HEK293T (cell line): ENCODE results near the gene RRN3.
"Not testable (repeated sequence)": the region's sequence is repeated elsewhere in the genome, so short reads cannot be mapped to it uniquely, and the experiment has no call there.

Source experiments
- CTCF ChIA-PET: fragments of 350-600 bp; formaldehyde crosslinking; extraction: SDS; loops from one replicate; lab custom pipeline; 2021; ENCODE audit warnings: antibody characterized with exemption, inconsistent platforms; lab: Yijun Ruan, JAX
- POLR2A ChIA-PET: fragments of 350-600 bp; formaldehyde crosslinking; extraction: SDS; loops from one replicate; lab custom pipeline; 2020; ENCODE audit warnings: antibody characterized with exemption, inconsistent platforms; lab: Yijun Ruan, JAX
- DNase-seq: peaks from one replicate; pipeline ENCODE4 v3.0.0; 2012; ENCODE audit warnings: mixed read lengths; ENCODE audit errors: extremely low spot score
- ARNT ChIP-seq: fragments of 450-650 bp; IDR thresholded peaks from 2 replicates; pipeline ENCODE4 v1.6.1; 2017; ENCODE audit warnings: mild to moderate bottlenecking
- BHLHE40 ChIP-seq: fragments of 450-650 bp; IDR thresholded peaks from 2 replicates; pipeline ENCODE4 v1.6.1; 2016; ENCODE audit warnings: mild to moderate bottlenecking, moderate library complexity, borderline replicate concordance
- CTBP1 ChIP-seq: fragments of 450-650 bp; IDR thresholded peaks from 2 replicates; pipeline ENCODE4 v1.6.1; 2016; ENCODE audit warnings: borderline replicate concordance
- ELF4 ChIP-seq: fragments of 450-650 bp; IDR thresholded peaks from 2 replicates; pipeline ENCODE4 v1.6.1; 2017; ENCODE audit warnings: antibody characterized with exemption
- FOXA1 ChIP-seq: fragments of 450-650 bp; IDR thresholded peaks from 2 replicates; pipeline ENCODE4 v1.6.1; 2016; ENCODE audit warnings: mild to moderate bottlenecking
- FOXK2 ChIP-seq: fragments of 450-650 bp; IDR thresholded peaks from 2 replicates; pipeline ENCODE4 v1.6.1; 2016; ENCODE audit warnings: mild to moderate bottlenecking
- FOXM1 ChIP-seq: fragments of 450-650 bp; IDR thresholded peaks from 2 replicates; pipeline ENCODE4 v1.6.1; 2017; ENCODE audit warnings: mild to moderate bottlenecking, borderline replicate concordance
- HDGF ChIP-seq: fragments of 450-650 bp; IDR thresholded peaks from 2 replicates; pipeline ENCODE4 v1.6.1; 2017; ENCODE audit warnings: antibody characterized with exemption, borderline replicate concordance
- L3MBTL2 ChIP-seq: fragments of 450-650 bp; conservative IDR thresholded peaks from 2 replicates; pipeline ENCODE4 v1.6.1; 2016; ENCODE audit warnings: mild to moderate bottlenecking
- LEF1 ChIP-seq: fragments of 450-650 bp; IDR thresholded peaks from 2 replicates; pipeline ENCODE4 v1.6.1; 2017; ENCODE audit warnings: mild to moderate bottlenecking, borderline replicate concordance
- NFRKB ChIP-seq: fragments of 450-650 bp; IDR thresholded peaks from 2 replicates; pipeline ENCODE4 v1.6.1; 2016; ENCODE audit warnings: mild to moderate bottlenecking, moderate library complexity
- SP1 ChIP-seq: fragments of 450-650 bp; IDR thresholded peaks from 2 replicates; pipeline ENCODE4 v1.6.1; 2017
- SUZ12 ChIP-seq: fragments of 450-650 bp; IDR thresholded peaks from 2 replicates; pipeline ENCODE4 v1.6.1; 2016; ENCODE audit warnings: mild to moderate bottlenecking
- TARDBP ChIP-seq: fragments of 450-650 bp; IDR thresholded peaks from 2 replicates; pipeline ENCODE4 v1.6.1; 2016
- ZNF384 ChIP-seq: fragments of 450-650 bp; IDR thresholded peaks from 2 replicates; pipeline ENCODE4 v1.6.1; 2016
- TF ChIP-seq, protein P1 (sequence below): fragments of 450-650 bp; IDR thresholded peaks from 2 replicates; pipeline ENCODE4 v1.6.1; 2016

RRN3 gene

DNA sequence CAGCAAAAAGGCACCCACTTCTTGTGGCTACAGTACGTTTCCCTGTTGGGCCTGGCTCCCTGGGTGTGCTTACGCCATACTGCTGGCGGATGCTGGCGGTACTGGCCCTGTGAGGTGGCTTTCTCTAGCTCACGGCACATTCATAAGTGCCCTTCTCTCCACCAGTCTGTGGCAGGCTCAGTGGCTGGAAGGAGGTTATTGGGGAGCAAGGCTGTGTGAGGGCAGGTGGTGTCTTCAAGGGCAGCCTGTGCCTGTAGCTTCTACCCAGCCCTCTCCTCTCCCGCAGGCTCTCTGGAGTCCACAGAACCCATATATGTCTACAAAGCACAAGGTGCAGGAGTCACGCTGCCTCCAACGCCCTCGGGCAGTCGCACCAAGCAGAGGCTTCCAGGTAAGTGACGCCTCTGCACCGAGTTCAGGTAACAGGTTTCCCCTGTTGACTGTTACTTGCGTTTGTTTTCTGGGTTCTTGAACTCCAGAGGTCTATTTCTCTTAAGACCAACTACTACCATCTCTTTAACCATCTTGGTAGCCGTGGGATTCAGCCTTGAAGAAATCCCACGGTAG is 58.8 kb downstream of the RRN3 start:
- DNase-seq: no peak
- POLR2A ChIA-PET: no interaction called here
- CTCF ChIA-PET: no interaction called here
- no peak for TF ChIP-seq BHLHE40
- TF ChIP-seq, protein P1, sequence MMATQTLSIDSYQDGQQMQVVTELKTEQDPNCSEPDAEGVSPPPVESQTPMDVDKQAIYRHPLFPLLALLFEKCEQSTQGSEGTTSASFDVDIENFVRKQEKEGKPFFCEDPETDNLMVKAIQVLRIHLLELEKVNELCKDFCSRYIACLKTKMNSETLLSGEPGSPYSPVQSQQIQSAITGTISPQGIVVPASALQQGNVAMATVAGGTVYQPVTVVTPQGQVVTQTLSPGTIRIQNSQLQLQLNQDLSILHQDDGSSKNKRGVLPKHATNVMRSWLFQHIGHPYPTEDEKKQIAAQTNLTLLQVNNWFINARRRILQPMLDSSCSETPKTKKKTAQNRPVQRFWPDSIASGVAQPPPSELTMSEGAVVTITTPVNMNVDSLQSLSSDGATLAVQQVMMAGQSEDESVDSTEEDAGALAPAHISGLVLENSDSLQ: no peak
- TF ChIP-seq FOXM1: no peak
- TF ChIP-seq SP1: no peak

DNA sequence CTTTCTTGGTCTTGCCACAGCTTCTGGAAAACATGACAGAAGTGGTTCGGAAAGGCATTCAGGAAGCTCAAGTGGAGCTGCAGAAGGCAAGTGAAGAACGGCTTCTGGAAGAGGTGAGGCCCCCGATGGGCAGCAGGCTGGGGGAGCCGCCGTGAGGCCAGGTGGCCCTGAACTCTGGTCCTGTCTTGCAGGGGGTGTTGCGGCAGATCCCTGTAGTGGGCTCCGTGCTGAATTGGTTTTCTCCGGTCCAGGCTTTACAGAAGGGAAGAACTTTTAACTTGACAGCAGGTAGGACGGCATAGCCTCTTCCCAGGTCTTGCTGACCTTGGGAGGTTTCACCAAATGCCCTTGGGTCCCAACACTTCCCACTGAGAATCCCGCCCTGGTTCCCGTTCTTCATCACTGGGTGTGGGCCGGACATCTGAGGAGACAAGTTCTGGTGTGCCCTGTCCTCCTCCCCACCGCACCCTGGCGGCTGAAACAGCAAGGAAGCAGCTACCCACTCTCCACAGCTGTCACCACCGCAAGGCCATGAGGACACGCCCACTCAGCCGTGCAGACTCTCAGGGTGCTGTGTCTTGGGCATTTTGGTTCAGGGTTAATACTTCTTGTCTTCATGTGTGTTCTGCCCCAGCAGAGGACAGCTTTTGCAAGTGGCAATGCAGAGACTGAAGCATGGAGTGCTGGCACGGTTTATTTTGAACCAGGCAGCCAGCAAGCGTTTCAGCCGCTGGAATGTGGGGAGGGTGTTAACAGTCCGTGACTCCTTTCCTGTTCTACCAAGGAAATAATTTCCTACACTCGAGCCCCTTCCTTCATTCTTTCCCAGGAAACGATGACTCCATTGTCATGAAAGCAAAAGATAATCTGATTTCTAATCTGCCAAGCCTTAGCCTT is 59.6 kb downstream of the RRN3 start:
- DNase-seq: no peak
- TF ChIP-seq CTBP1: no peak
- no peak for TF ChIP-seq ELF4
- no peak for TF ChIP-seq ARNT
- no peak for TF ChIP-seq SUZ12
- no peak for TF ChIP-seq NFRKB
- no peak for TF ChIP-seq TARDBP
- TF ChIP-seq L3MBTL2: no peak
- no peak for TF ChIP-seq FOXK2
- POLR2A ChIA-PET: no interaction called here
- CTCF ChIA-PET: interaction anchor here (0.5 kb wide), 1 partner anchor 10 kb away, joined by 6 read pairs; no protein-coding TSS in a partner anchor

DNA sequence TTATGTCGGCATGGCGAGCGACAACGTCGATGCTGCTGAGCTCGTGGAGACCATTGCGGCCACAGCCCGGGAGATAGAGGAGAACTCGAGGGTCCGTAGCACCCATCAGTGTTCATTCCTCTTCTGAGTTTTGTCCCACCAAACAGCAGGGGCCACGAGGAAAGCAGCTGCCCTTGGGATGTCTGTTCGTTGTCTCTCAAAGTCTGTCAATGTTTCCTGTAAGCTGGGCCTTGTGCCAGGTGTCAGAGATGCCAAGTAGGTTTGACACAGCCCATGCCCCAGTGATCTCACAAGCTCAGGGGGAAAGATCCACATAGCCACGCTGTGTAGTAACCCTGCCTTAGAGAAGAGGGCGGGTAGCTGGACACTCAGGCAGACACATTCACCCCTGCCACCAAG is 60.8 kb downstream of the RRN3 start:
- TF ChIP-seq SUZ12: no peak
- TF ChIP-seq SP1: no peak
- no peak for DNase-seq
- ChIA-PET CTCF (no interaction called here), POLR2A (no interaction called here)

DNA sequence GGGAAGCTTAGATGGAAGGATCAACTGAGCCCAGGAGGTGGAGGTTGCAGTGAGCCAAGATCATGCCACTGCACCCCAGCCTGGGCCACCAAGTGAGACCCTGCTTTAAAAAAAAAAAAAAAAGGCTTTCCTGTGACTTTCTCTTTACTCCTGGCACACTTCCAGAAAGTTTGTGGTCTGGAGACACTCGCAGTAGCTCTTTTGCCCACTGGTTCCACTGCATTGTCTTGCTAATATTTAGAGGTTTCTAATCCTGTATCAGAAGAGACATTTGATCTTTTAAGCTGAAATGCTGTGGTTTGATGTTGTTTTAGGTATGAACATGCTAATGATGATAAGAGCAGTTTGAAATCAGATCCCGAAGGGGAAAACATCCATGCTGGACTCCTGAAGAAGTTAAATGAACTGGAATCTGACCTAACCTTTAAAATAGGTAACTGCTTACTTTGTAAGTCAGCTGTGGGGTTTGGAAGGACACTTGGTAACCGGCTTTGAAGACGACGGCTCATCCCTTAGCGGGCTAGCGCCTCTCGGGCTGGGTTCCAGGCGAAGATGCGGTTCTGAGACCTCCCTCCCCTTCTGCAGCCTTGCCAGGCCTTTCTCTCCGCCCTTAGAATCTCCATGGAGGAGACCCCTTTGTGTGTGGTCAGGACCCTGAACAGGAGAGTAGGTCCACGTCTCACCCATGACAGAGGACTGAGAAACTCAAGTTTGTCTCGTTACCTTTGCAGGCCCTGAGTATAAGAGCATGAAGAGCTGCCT is 61.3 kb downstream of the RRN3 start:
- ChIA-PET POLR2A (no interaction called here), CTCF (interaction anchor here (0.6 kb wide), 1 partner anchor 41 kb away, joined by 4 read pairs; no protein-coding TSS in a partner anchor)
- TF ChIP-seq L3MBTL2 (no peak), FOXK2 (no peak), FOXM1 (no peak), ELF4 (no peak), CTBP1 (no peak), SUZ12 (no peak), LEF1 (no peak), SP1 (no peak), ZNF384 (no peak), TARDBP (no peak), HDGF (no peak)

DNA sequence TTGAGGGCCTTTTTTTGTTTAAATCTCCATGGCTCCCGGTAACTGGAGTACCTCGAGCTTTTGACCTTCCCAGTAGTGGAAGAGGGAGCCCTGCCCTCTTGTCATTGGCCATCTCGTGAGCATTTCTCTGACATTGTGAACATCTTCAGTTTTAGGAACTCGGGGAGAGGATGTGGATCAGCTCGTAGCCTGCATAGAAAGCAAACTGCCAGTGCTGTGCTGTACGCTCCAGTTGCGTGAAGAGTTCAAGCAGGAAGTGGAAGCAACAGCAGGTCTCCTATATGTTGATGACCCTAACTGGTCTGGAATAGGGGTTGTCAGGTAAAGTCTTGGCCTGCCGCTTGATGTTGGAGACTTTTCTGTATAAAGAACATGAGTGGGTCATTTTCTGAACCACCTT is 62.5 kb downstream of the RRN3 start:
- POLR2A ChIA-PET: no interaction called here
- CTCF ChIA-PET: no interaction called here
- DNase-seq: no peak
- TF ChIP-seq LEF1 (no peak), HDGF (no peak), FOXA1 (no peak), NFRKB (no peak), SUZ12 (no peak)
- TF ChIP-seq, protein P1: no peak

More for the DNA sequence above, 61.3 kb downstream of the RRN3 start:
- no peak for DNase-seq

DNA sequence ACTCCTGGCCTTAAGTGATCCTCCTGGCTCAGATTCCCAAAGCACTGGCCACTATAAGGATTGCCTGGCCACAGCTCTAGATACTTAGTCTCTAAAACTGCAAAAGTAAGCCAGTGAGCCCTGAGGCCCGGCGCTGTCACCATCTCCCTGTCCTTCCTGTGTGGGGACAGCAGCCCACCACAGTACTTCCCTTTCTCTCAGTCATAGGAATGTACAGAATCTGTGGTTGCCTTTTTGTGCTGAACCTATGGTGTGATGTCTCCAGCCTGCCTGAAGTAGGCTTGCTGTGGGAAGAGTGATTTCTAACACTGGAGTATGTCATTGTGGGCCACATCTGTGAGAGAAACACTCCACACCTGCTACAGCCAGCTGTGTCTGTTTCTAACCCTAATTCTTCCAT is 62.9 kb downstream of the RRN3 start:
- CTCF ChIA-PET: no interaction called here
- TF ChIP-seq TARDBP (no peak), L3MBTL2 (no peak), ELF4 (no peak), FOXM1 (no peak), CTBP1 (no peak), ZNF384 (no peak), SUZ12 (no peak), FOXK2 (no peak)
- POLR2A ChIA-PET: no interaction called here
- no peak for DNase-seq

DNA sequence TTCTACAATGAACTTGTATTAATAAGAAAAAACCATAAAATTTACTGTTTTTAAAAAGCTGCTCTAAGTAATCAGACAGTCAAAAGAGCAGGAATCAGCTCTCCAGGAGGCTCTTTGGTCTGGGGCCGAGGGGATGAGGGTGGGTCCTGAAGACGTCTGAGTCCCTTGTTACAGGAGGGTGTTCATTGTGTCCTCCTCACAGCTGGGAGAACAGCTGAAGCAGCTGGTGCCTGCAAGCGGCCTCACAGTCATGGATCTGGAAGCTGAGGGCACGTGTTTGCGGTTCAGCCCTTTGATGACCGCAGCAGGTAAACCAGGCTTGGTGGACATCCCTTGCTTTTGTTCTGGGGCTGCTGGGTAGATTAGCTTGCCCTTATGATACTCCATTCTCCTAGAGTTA is 64.3 kb downstream of the RRN3 start:
- CTCF ChIA-PET: not testable (repeated sequence)

DNA sequence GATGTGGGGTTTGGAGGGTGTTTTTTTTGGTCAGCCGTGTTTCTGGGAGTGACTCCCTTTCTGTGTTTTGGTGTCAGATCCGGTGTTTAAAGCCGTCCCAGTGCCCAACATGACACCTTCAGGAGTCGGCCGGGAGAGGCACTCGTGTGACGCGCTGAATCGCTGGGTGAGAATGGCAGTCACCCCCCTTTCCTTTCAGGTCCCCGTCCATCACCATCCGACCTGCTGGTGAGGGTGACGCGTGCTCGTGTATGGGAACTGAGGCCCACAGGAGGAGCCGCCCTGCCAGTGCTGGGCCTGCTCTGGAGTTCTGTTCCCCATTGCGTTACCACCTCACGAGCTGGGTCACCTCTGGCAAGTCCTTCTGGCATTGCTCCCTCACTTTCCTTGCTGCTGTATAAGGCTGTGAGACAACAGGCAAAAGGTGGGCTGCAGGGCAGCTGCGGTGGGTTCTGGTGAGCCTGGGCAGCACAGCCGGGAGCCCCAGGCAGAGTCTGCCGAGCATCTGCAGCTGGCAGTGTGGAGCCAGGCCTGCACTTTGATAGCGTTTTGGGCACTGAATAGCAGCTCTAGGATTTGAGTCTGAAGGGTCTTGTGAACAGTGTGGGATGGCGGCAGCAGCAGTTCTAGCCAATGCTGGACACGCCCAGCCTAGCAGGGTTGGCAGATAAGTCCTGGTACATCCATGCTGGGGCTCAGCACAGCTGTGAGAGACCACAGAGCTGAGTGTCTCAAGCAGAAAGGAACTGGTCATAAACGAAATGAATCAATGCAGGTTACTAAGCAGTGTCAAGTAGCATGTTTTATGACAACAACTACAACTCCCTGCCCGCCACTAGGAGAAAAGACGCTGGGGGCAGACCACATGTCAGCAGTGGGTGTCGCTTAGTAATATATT is 65.0 kb downstream of the RRN3 start:
- CTCF ChIA-PET, DNase-seq, POLR2A ChIA-PET: not testable (repeated sequence)

More for the DNA sequence above, 64.3 kb downstream of the RRN3 start:
- POLR2A ChIA-PET, DNase-seq: not testable (repeated sequence)

DNA sequence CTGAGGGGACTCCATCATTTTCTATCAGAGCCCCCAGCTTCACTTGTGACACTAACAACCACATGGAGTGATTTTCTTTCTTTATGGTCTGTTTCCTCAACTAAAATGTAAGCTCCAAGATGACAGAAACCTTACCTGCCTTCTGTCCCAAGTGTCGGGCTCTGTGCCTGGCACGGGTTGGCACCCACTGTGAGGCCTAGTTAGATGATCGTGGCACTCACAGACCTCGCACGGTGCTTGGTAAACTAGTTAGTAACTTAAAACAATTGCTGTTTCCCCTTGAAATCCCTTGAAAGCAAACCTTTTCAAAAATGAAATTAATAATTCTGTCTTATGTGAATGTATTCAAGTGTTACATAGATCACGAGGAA is 65.7 kb downstream of the RRN3 start:
- CTCF ChIA-PET, DNase-seq, POLR2A ChIA-PET: not testable (repeated sequence)

DNA sequence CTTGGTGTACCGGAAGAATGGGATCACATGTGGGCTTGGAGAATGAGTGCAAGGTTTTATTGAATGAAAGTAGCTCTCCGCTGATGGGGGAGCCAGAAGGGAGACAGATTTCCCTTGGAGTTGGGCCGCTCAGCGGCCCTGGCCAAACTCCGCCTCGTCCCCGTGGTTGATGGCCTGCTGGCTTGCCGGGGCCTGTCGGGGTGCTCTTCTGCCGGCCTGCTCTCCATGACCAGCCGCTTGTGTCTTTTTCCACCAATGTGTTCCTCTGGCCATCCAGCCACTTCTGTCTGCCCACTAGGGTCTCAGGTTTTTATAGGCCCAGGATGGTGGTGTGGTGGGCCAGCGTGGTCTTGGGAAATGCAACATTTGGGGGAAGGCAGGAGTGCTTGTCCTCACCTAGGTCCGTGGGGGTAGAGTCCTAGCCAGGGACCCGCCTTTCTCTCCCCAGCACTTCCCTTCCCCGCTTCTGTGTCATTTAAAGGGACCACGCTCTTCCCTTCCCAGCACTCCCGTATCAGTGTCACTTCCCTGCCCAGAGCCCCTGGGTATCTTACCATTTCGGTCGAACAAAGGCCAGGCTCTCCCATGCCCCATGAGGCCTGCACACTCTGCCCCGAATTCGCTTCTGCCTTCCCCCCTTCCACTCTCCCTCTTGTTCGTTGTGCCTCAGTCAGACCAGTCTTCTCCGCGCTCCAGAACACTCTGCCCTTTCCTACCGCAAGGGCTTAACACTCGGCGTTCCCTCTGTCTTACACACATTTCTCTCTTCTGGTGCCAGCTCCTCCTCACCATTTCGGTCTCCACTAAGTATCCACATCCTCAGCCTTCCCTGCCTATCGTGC is 66.3 kb downstream of the RRN3 start:
- CTCF ChIA-PET, POLR2A ChIA-PET, DNase-seq: not testable (repeated sequence)

DNA sequence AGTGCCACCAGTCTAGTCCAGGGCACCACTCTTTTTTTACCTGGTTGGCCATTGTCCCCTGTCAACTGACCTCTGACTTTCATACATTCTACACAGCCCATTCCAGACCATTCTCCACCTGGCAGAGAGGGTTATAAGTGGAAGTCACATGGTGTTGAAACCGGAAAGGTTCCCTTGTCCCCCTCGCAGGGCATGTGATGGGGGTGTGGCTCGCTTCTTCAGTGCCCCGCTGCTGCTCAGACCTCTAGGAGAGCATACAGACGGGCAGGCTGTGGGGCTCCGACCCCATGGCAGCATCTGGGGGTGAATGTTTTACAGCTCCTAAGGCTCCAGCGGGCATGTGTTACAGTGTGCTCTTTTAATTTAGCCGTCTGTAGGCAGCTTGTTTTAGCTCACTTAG is 67.0 kb downstream of the RRN3 start:
- DNase-seq, POLR2A ChIA-PET, CTCF ChIA-PET: not testable (repeated sequence)
